Ishikawa (cell line): ENCODE results near the gene CNPY4.

Experiments
- CEBPB ChIP-seq: IDR thresholded peaks from 2 replicates; pipeline ENCODE4 v1.6.1; 2012
- CREB1 ChIP-seq: IDR thresholded peaks from 2 replicates; pipeline ENCODE4 v1.6.1; 2012; ENCODE audit warnings: low read depth
- EGR1 ChIP-seq: IDR thresholded peaks from 2 replicates; pipeline ENCODE4 v1.6.1; 2012
- EP300 ChIP-seq: IDR thresholded peaks from 2 replicates; pipeline ENCODE4 v1.6.1; 2012; ENCODE audit warnings: borderline replicate concordance
- FOXM1 ChIP-seq: IDR thresholded peaks from 2 replicates; pipeline ENCODE4 v1.6.1; 2012; ENCODE audit warnings: low read depth, borderline replicate concordance
- MAX ChIP-seq: IDR thresholded peaks from 2 replicates; pipeline ENCODE4 v1.6.1; 2012
- NFIC ChIP-seq: IDR thresholded peaks from 2 replicates; pipeline ENCODE4 v1.6.1; 2012
- RAD21 ChIP-seq: IDR thresholded peaks from 2 replicates; pipeline ENCODE4 v1.6.1; 2012; ENCODE audit warnings: low read depth
- REST ChIP-seq: IDR thresholded peaks from 2 replicates; pipeline ENCODE4 v1.6.1; 2012; ENCODE audit warnings: low read depth, mild to moderate bottlenecking
- TAF1 ChIP-seq: IDR thresholded peaks from 2 replicates; pipeline ENCODE4 v1.6.1; 2012; ENCODE audit warnings: low read depth, mild to moderate bottlenecking
- TCF12 ChIP-seq: IDR thresholded peaks from 2 replicates; pipeline ENCODE4 v1.6.1; 2012; ENCODE audit warnings: low read depth
- TEAD4 ChIP-seq: IDR thresholded peaks from 2 replicates; pipeline ENCODE4 v1.6.1; 2012
- YY1 ChIP-seq: IDR thresholded peaks from 2 replicates; pipeline ENCODE4 v1.6.1; 2012; ENCODE audit warnings: low read depth
- ZBTB7A ChIP-seq: IDR thresholded peaks from 2 replicates; pipeline ENCODE4 v1.6.1; 2012; ENCODE audit warnings: low read depth
- TF ChIP-seq, protein P1 (sequence below): IDR thresholded peaks from 2 replicates; pipeline ENCODE4 v1.6.1; 2012

CNPY4 gene

GRCh38 chr7:100088621-100089457 lies 30.6 kb upstream of the CNPY4 start, which contains the start of gene COPS6:
TSS of gene COPS6 (plus strand) at chr7:100088969. CDS start at chr7:100088991, 22 bp downstream.
- TF ChIP-seq TCF12, result 0 out of 2 replicates have a peak, but pooled peaks have one; percentile 15
- TF ChIP-seq, protein P1, sequence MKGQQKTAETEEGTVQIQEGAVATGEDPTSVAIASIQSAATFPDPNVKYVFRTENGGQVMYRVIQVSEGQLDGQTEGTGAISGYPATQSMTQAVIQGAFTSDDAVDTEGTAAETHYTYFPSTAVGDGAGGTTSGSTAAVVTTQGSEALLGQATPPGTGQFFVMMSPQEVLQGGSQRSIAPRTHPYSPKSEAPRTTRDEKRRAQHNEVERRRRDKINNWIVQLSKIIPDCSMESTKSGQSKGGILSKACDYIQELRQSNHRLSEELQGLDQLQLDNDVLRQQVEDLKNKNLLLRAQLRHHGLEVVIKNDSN, result peak; percentile 39; the same call in 1 of the 2 replicates
- peak; percentile 14; the same call in 1 of the 2 replicates for TF ChIP-seq EGR1
- TF ChIP-seq RAD21, result no peak
- no peak for TF ChIP-seq CEBPB
- TF ChIP-seq MAX, result peak; percentile 92
- TF ChIP-seq REST, result no peak
- TF ChIP-seq ZBTB7A, result no peak
- TF ChIP-seq EP300, result no peak
- TF ChIP-seq CREB1, result no peak
- TF ChIP-seq TEAD4, result peak; percentile 35; the same call in 1 of the 2 replicates
- TF ChIP-seq NFIC, result no peak; the same call in 1 of the 2 replicates
- peak; percentile 98 for TF ChIP-seq TAF1
- peak; percentile 97 for TF ChIP-seq YY1
- no peak for TF ChIP-seq FOXM1

- no peak for TF ChIP-seq TAF1
- no peak for TF ChIP-seq RAD21
- TF ChIP-seq NFIC, result no peak
- no peak for TF ChIP-seq MAX
- TF ChIP-seq, protein P1, result no peak
- TF ChIP-seq EP300, result no peak
Measured at GRCh38 chr7:100089458-100090196, 29.8 kb upstream of the CNPY4 start.

DNA sequence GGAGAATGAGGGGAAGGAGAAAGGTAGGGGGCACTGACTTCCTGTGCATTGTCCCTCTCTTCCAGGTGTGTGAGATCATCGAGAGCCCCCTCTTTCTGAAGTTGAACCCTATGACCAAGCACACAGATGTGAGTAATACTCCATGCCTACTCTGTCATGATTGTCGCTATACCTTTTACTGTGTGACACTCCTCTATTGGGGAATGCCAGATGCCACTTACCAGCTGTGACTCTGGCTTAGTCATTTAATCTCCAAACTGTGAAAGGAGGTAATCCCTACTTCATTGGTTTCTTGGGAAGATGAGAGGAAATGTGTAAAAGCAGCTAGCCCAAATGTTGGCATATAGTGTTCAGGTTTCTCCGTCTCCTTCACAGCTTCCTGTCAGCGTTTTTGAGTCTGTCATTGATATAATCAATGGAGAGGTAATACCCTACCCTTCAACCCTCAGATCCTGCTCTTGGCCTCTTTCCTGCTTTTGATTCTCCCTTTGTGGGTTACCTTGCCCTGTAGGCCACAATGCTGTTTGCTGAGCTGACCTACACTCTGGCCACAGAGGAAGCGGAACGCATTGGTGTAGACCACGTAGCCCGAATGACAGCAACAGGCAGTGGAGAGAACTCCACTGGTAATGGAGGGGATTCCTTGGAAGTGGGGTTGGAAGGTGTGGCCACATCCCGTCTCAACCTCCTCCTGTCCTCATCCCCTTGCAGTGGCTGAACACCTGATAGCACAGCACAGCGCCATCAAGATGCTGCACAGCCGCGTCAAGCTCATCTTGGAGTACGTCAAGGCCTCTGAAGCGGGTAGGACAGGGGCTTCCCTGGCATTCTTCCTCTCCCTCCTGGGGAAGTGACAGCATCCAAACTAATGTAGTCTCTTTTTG lies 28.7 kb upstream of the CNPY4 start:
- TF ChIP-seq TAF1 (no peak), RAD21 (no peak)

DNA sequence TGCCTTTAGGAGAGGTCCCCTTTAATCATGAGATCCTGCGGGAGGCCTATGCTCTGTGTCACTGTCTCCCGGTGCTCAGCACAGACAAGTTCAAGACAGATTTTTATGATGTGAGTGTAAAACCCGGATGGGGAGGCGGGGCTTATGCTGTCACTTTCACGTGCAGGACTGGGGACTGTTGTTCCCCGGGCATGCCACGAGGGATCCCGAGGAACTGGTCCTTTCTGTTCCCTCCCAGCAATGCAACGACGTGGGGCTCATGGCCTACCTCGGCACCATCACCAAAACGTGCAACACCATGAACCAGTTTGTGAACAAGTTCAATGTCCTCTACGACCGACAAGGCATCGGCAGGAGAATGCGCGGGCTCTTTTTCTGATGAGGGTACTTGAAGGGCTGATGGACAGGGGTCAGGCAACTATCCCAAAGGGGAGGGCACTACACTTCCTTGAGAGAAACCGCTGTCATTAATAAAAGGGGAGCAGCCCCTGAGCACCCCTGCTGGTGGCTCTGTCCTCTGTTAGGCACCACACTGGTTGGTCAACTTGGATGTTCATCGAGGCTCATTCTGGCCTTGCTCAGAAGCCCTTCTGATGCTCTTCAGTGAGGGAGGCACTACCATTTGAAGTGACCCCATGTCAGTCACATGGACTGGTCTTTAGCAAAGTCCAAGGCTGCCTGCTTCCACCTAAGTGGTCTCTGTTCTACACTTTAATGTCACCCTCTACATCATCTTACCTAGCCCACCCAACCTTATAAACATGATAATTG lies 27.8 kb upstream of the CNPY4 start:
- TF ChIP-seq MAX (no peak), EGR1 (no peak), TCF12 (no peak), TEAD4 (no peak), TAF1 (no peak), CREB1 (no peak), ZBTB7A (no peak), CEBPB (no peak), FOXM1 (no peak), EP300 (no peak)
- TF ChIP-seq, protein P1, result no peak

- TF ChIP-seq CEBPB, result no peak
- TF ChIP-seq, protein P1, result no peak
- TF ChIP-seq TAF1, result no peak
- TF ChIP-seq CREB1, result no peak
- no peak for TF ChIP-seq REST
- no peak for TF ChIP-seq EP300
- TF ChIP-seq RAD21, result no peak
- TF ChIP-seq MAX, result no peak
- no peak for TF ChIP-seq TCF12
Measured at GRCh38 chr7:100093054-100093453, 26.4 kb upstream of the CNPY4 start.
